Gastrocnemius medialis (tissue), 4 donors: Measurements from ENCODE around the gene NCAN. TPM values are rescaled to one million over a fixed set of nuclear protein-coding genes. Genes with fewer than 3 reads are reported as not detected.

Experiments used
- ATAC-seq, 2 donors: fragments of 150-250 bp; one replicate each; pipeline ENCODE4 v1.9.1; 2016
- DNase-seq, 2 donors: peaks; one replicate each; pipeline ENCODE4 v3.0.0-alpha.2; 2019
- H3K27ac ChIP-seq, 4 donors: fragments of 200-600 bp; sonication (generic); 1 replicate in 1 of 4; 2 replicates in 3 of 4; pipeline ENCODE4 v1.5.1; 2016 to 2018; ENCODE audit warnings: mild to moderate bottlenecking in 2 of 4, moderate library complexity in 1 of 4
- H3K27me3 ChIP-seq, 3 donors: fragments of 200-600 bp; sonication (generic) in 2 of 3; 1 replicate in 1 of 3; 2 replicates in 2 of 3; pipeline versions ENCODE4 v1.5.1 to v1.6.0; 2016 to 2019; ENCODE audit warnings: mild to moderate bottlenecking in 1 of 3, moderate library complexity in 1 of 3
- H3K36me3 ChIP-seq, 2 donors: fragments of 200-600 bp; sonication (generic) in 1 of 2; one replicate each; pipeline ENCODE4 v1.5.1; 2017 to 2018
- H3K4me1 ChIP-seq, 2 donors: fragments of 200-600 bp; sonication (generic) in 1 of 2; one replicate each; pipeline ENCODE4 v1.5.1; 2016 to 2017; ENCODE audit warnings: mild to moderate bottlenecking in 2 of 2
- H3K4me3 ChIP-seq, 4 donors: fragments of 200-600 bp; sonication (generic) in 3 of 4; 1 replicate in 1 of 4; 2 replicates in 3 of 4; pipeline ENCODE4 v1.5.1; 2016 to 2019; ENCODE audit warnings: mild to moderate bottlenecking in 2 of 4
- H3K9me3 ChIP-seq, 3 donors: fragments of 200-600 bp; sonication (generic) in 2 of 3; 1 replicate in 1 of 3; 2 replicates in 2 of 3; pipeline ENCODE4 v1.5.1; 2016 to 2019
- CTCF ChIP-seq, 5 experiments: fragments of 450-650 bp in 3 of 5; fragments of 200-600 bp in 2 of 5; sonication (generic) in 2 of 5; IDR thresholded peaks in 4 of 5; conservative IDR thresholded peaks in 1 of 5; 1 replicate in 4 of 5; 2 replicates in 1 of 5; pipeline ENCODE4 v1.5.1; 2016 to 2019; ENCODE audit warnings: antibody characterized with exemption in 5 of 5, mild to moderate bottlenecking in 3 of 5, moderate library complexity in 3 of 5
- POLR2A ChIP-seq, 2 donors: fragments of 450-650 bp; IDR thresholded peaks; one replicate each; pipeline ENCODE4 v1.6.1; 2017; ENCODE audit warnings: antibody characterized with exemption in 2 of 2, mild to moderate bottlenecking in 2 of 2, moderate library complexity in 2 of 2
- in situ Hi-C, 4 donors: fragments of 200-750 bp; cut with MboI; loops; one replicate each; pipeline versions ENCODE4 v1.15.0 to v1.8.0; 2017; ENCODE audit warnings: low sequenced_read_pairs in 4 of 4
- intact Hi-C: fragments of 100-400 bp; cut with DNase I; formaldehyde crosslinking; loops from one replicate; pipeline ENCODE4 v1.15.1; 2023; ENCODE audit warnings: low total_unique reads
- total RNA-seq, 4 donors: library from RNA; depleted of rRNA; stranded (reverse); fragments of >200 nt; gene quantifications; one replicate each; pipeline versions ENCODE4 v1.1.0 to v1.2.3, GENCODE V29; 2016

NCAN gene
- total RNA-seq, 4 donors from 2014 or later, result not detected

GRCh38 chr19:19207637-19208572 is 3.9 kb upstream of the NCAN start:
- no peak overlapping the region for H3K27ac ChIP-seq
- H3K4me1 ChIP-seq, result no peaks in the 10 kb centered on the region
- in situ Hi-C loops, result no loop called here
- H3K9me3 ChIP-seq, result no peaks in the 10 kb centered on the region
- intact Hi-C loops, result no loop called here
- peaks cover 23 to 39% (median 29%) of the 10 kb centered on the region in 3 donors for H3K27me3 ChIP-seq
- TF ChIP-seq CTCF (IDR thresholded peaks at IDR 0.05 in 4 of 5, conservative IDR thresholded peaks at IDR 0.05 in 1 of 5) (no peak), POLR2A (IDR thresholded peaks at IDR 0.05) (no peak)
- DNase-seq (no peak), ATAC-seq (no peak)
- no peak overlapping the region for H3K4me3 ChIP-seq
- H3K36me3 ChIP-seq, result no peaks in the 10 kb centered on the region

- peaks cover 32 to 52% (median 33%) of the 10 kb centered on the region in 3 donors for H3K27me3 ChIP-seq
- intact Hi-C loops, result no loop called here
Measured at GRCh38 chr19:19209372-19209771, 2.4 kb upstream of the NCAN start.

GRCh38 chr19:19212916-19213315 is 1.2 kb downstream of the NCAN start:
- Histone ChIP-seq H3K36me3 (no peaks in the 10 kb centered on the region), H3K9me3 (no peaks in the 10 kb centered on the region), H3K27me3 (peaks cover 35 to 67% (median 45%) of the 10 kb centered on the region in 3 donors), H3K4me3 (no peak overlapping the region), H3K4me1 (no peaks in the 10 kb centered on the region), H3K27ac (no peak overlapping the region)
- intact Hi-C loops, result no loop called here
- DNase-seq (no peak), ATAC-seq (no peak)
- in situ Hi-C loops, result no loop called here
- TF ChIP-seq POLR2A (IDR thresholded peaks at IDR 0.05) (no peak), CTCF (IDR thresholded peaks at IDR 0.05 in 4 of 5, conservative IDR thresholded peaks at IDR 0.05 in 1 of 5) (no peak)

More at GRCh38 chr19:19209372-19209771, 2.4 kb upstream of the NCAN start:
- Histone ChIP-seq H3K27ac (no peak overlapping the region), H3K9me3 (no peaks in the 10 kb centered on the region), H3K4me1 (no peaks in the 10 kb centered on the region), H3K36me3 (no peaks in the 10 kb centered on the region), H3K4me3 (no peak overlapping the region)
- ATAC-seq (no peak), DNase-seq (no peak)
- in situ Hi-C loops, result no loop called here
- TF ChIP-seq CTCF (IDR thresholded peaks at IDR 0.05 in 4 of 5, conservative IDR thresholded peaks at IDR 0.05 in 1 of 5), result no peak
- TF ChIP-seq POLR2A (IDR thresholded peaks at IDR 0.05), result no peak

GRCh38 chr19:19213426-19214158 is 1.8 kb downstream of the NCAN start:
- TF ChIP-seq CTCF (IDR thresholded peaks at IDR 0.05 in 4 of 5, conservative IDR thresholded peaks at IDR 0.05 in 1 of 5) (no peak), POLR2A (IDR thresholded peaks at IDR 0.05) (no peak)
- Histone ChIP-seq H3K4me3 (no peak overlapping the region), H3K9me3 (no peaks in the 10 kb centered on the region), H3K27ac (no peak overlapping the region), H3K27me3 (peaks cover 30 to 63% (median 45%) of the 10 kb centered on the region in 3 donors), H3K4me1 (no peaks in the 10 kb centered on the region), H3K36me3 (no peaks in the 10 kb centered on the region)
- DNase-seq, result no peak
- intact Hi-C loops (no loop called here), in situ Hi-C loops (no loop called here)
- no peak for ATAC-seq
